NCI-H2107 (cell line): Measurements from ENCODE around the gene TDRKH.

ENCODE experiments used
- DNase-seq: peaks from one replicate; lab custom pipeline; 2025; lab: John Stamatoyannopoulos, UW

Gene TDRKH

DNA sequence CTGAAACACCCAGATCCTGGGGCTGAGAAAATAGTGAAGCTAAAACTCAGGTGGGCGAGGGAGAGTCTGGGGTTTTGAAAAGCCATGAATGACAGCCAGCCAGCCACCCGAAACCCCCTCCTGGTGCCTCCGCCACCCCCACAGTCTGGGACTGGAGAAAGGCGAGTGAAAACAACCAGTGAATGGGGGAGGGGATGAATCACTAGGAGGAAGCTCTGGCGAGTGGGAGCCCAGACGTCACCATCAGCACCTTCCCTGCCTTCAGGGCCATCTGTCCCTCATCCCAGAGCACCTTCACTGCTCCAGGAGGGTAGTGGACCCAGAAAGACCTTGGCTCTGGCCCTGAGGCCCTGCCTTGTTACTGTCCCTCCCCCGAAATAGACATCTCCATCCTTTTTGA lies 32.1 kb upstream of the TDRKH start:
- no peak for DNase-seq

DNA sequence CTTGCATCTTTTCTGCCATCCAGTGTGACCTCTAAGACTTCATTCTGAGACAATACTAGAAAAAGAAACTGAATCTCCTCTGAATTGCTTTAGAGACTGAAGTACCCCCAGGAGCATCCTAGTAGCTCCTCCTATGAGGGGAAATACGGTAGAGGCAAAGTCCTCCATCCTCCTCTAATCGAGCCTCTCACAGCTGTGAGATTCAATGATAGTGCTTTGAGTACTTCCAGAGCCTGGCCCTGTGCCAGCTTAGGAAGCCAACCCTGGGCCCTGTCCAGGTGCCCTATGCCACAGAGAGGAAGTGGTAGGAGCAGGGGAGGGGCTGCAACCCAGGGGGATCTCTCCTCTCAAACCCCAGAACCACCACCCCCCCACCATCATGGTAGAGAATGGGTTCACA lies 30.6 kb upstream of the TDRKH start:
- DNase-seq: no peak

DNA sequence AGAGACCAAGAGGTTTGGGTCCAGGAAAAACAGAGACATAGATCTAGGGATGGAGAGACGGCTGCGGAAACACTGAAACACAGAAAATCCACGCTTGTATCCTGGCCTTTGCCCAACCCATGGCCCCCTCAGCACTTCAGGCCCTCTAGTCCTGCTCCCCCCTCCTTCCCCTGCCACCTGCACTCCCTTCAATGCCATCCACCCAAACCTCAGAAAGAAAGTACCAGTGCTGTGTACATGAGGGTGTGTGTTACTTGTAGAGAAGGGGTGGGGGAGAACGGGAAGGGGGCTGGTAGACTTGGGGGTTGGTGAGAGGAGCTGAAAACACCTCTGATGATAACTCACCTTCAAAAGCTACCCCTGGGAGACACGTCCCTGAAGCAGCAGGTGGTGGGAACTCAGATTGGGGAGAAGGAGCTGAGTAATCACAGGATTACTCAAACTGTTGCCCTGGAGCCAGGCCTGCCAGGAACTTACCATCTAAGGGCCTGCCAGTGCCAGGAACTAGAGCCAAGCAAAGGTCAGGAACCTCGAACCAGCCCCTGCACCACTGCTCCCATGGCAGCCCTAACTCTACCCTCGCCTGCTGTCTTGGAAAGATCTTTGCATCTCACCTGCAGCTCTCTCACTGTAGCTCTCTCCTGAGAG lies 29.8 kb upstream of the TDRKH start:
- DNase-seq: no peak

DNA sequence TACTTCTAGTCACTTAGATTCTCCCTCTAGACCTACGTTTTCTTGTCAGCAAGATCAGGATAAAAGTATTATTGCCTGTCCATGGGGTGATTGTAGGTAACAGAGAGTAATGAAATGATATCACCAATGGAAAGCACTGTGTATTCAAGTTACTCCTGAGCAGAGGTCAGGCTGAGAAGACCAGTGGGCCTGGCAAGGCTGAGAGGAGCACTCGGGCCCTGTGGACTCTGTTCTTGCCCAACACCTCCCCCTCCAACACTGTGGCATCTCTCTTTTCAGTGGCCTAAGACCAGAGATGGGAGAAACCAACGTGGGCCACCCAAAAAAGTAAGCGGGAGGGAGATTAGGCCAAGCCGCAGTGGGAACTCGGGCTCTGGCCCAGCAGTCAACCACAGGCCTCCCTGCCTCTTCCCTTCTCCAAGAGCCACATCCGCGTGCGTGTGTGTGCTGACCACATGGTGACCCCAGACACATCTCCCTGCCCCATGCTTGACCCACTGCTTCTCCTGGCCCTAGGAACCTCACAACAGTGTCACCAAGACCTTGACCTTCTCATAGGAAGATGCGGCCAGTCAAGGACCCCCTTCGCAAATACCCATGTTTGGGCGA lies 29.0 kb upstream of the TDRKH start:
- DNase-seq: no peak

DNA sequence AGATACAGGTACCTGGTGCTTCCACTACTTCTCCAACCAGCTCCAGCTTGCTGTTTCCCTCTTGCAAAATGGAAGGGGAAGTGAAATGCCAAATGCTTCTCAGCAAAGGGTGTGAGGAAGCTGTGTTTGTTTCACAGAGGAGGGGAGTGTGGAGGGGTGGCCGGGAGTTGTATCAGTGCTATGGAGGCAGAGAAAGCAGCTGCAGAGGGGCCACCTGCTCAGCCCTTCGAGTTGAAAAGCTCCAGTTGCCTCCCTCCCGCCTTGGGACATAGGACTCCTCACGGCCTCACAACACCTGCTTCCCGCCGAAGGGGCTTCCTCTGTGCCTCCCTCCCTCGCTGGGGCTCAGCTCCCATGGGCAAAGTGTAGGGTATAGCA lies 27.0 kb upstream of the TDRKH start:
- no peak for DNase-seq

DNA sequence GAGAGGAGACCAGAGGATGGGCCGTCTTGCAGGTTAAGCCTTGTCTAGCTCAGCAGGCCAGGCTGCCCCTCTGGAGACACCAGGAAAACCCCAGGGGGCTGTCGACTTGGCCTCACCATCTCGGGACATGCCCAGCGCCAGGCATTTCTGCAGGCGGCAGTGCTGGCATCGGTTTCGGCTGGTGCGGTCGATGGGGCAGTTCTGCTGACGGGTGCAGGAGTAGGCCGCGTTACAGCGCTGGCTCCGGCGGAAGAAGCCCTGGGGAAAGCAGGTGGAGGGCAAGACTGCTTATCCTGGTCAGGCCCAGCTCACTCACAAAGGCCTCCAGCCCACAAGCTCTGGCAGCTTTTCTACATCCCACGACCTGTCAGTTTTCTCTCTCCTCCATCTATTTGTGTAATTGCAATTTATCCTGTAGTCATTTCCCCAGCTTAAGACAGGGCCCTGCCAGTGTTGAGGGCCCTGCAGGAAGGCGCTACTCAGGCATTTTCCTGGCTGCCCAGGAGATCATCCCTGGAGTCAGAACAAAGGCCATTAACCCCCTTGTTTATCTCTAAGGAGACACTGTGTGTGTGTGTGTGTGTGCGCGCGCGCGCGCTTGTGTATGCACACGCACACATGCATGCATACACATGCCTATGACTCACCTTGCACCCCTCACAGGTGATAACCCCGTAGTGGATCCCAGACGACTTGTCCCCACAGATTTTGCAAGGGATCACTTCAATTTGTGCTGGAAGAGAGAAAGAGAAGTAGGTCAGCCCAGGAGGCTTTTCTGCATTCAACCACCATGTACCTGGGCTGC lies 26.4 kb upstream of the TDRKH start:
- no peak for DNase-seq

DNA sequence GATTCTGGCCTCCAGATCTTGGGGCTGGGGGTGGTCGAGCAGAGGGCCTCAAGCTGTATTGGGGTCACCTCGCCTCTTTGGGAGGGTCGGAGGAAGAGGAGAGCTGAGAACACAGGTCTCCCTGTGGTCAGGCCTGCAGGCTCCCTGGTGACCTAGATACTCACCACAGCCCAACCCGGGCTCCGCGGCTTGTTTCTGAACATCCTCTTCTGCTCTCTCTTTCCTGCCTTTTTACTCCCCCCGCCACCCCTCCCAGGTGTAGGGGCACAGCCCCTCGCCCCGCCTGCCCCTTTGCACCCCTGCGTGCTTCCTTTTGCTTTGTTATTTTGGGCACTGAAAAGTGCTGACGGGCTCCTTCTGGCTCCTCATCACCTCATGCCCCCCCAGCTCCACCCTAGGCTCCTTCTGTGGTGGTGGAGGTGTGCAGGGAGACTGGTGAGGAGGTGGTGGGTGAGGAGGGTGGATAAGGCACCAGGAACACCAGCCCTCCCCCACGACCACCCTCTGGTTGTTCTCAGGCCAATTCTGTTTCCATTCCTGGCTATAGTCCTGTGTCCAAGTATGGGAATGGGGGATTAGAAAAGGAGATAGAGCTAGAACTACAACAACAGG lies 25.5 kb upstream of the TDRKH start:
- DNase-seq: no peak

DNA sequence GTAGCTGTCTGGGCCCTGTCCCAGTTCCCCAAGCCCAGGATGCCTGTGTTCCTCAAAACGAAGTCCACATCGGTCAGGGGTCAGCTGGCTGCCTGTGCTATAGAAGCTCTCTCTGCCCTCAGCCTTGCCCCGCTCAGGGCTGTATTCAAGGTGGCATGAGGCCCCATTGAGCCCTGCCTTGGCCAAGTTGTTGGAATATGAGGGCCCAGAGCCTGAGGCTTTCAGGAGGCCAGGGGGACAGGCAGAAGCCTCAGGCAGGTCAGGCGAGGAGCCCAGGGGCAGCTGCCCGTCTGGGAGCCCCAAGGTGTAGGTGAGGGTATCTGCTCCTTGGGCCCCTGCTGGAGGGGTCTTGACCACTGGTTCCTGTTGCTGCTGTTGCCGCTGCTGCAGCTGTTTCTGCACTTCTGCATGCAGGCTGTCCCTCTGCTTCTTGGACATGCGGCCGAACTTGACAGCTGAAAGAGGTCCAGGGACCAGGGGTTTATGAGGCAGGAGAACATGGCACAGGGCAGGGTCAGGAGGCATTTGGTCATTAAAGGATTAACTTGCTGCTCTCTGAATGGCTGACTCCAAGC lies 24.8 kb upstream of the TDRKH start:
- DNase-seq: no peak

DNA sequence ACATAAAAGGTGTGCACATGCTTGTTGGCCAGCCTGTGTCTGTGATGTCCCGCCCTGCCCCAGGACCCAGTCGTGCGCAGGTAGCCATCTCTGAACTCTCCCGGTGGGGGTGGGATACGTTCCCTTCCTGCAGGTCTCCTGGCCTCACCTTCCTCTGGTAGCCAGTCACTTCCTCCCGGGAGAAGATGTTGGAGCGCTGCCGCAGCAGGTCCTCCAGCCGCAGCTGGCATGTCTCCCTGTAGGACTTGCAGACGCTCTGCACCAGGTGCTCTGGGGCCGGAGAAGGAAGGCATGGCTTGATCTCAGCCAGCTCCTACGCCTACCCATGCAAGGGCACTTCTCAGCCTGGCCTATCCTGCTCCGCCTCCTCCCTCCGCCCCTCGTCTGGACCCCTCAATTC lies 24.1 kb upstream of the TDRKH start:
- DNase-seq: no peak

DNA sequence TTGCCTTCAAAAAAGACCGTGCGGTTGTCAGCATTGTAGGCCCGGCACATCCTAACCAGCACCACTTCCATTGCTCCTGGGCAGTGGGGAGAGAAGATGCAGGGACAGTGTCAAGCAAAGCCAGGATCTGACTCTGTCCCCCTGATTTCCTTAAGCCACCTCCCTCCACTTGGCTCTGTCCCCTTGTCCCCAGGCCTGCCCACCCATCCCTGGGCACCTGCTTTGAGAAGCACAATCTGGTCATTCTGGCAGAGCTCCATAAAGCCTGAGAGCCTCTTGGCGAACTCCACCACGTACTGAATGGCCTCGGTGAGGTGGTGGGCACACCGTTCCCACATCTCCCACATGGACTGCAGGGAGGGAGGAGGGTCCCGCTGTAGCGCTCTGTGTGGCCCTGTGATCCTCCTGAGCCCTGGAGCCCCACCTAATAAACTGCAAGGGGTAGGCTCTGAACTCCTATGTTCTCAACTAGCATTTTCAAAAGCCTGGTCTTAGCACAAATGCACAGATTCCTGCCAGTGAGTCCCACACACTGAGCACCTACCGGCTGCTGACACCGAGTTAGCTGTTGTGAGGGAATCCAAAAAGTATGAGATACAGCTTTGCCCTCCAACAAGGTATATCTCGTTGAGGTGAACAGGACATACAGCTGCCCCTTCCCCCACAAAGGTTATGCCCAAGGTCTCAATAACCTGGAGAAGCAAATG lies 23.1 kb upstream of the TDRKH start:
- DNase-seq: no peak

DNA sequence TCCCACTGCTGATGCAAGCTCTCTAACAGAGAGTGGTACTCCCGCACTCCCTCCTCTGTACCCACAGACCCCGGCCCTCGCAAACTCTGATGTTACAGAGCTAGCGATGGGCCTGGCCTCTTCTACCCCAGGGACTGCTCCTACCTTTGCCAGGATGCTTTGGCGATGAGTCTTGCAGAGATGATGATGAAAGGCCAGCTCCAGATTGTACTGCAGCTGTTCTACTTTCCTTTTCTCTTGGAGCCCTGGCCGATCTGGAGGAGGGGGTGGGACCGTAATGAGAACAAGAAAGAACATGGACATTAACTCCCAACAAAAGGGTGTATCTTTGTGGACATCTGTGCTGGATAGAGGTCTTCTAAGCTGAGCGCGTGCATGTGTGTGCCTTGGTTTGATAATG lies 20.9 kb upstream of the TDRKH start:
- no peak for DNase-seq

DNA sequence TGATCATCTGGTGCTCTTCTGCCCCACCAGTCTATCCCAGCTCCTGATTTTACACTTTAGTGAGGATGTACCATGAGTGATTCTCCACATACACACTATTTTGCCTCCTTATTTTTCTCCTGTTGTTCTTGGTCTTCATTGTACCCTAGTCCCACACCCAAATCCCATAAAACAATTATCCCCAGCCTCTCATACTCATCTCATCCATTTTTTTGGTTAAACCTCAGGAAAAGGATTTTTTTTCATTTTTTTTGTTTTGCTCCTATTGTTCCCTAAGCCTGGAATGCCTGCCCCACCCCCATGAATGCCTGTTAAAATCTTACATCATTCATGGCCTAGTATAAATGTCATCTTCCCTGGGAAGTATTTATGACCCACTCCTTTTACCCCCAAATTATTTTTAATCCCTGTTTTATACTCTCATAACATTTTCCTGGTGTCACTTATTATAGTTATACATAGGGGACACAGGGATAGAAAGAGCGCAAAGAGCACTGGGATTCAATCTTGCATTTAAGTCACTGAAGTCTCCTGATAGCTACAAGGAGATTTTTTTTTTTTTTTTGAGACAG lies 19.8 kb upstream of the TDRKH start:
- no peak for DNase-seq

DNA sequence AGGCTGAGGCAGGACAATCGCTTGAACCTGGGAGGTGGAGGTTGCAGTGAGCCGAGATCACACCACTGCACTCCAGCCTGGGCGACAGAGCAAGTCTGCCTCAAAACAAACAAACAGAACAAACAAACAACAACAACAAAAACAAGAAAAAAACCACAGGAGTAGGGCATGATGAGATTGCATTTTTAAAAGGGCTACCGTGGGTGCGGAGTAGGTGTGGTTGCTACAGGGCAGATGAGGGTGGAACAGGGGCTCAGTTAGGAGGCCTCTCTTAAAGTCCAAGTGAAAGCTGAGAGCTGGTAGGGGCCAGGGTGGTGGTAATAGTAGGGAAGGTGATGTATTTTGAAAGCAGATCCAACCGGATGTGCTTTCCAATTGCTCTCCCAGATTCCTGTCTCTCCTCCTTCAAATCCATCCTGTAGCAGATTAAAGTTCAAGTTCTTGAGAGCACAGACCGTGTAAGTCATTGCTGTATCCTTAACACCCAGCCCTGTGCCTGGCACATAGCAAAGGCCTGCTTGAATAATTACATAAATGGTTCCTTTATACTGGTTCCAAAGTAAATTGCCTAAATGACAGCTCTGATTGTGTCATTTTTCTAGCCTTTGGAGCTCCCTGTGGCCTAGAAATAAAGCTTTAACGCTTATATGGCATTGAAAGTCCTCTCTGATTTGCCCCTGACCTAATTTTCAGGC lies 19.1 kb upstream of the TDRKH start:
- DNase-seq: no peak

DNA sequence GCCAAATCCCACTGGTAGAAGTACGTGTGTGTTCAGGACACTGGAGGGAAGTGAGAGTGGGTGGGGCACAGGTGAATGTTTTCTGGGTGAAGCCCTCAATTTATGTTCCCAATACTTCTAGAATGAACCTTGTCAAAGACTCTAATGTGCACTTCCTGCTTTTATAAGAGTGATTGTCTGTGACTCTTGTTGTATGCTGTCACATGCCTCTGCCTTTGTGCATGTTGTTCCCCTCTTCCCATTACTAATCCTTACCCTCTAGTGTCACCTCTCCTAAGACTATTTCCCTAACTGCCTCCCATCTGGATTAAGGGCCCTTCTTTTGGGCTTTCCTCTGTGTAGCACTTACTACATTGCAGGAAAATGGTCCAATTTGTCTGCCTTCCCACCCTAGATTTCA lies 17.5 kb upstream of the TDRKH start:
- no peak for DNase-seq

DNA sequence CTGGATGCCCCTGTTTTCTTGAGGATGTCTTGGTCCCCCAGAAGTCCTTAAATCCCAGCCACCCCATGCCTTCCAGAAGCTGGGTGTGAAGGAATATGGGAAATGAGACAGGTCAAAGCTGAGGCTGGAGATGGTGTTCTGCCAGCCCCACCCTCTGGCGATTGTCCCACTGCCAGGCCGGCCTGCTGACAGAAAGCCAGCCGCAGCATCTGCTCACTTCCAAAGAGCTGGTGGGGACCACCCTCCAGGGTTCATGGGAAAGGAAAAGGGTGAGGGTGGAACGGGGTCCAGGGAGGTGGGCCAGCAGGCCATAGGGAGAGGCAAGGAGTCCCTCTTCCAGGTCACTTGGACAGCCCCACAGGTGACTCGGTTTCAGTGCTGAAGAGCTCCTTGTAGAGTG lies 16.8 kb upstream of the TDRKH start:
- no peak for DNase-seq

DNA sequence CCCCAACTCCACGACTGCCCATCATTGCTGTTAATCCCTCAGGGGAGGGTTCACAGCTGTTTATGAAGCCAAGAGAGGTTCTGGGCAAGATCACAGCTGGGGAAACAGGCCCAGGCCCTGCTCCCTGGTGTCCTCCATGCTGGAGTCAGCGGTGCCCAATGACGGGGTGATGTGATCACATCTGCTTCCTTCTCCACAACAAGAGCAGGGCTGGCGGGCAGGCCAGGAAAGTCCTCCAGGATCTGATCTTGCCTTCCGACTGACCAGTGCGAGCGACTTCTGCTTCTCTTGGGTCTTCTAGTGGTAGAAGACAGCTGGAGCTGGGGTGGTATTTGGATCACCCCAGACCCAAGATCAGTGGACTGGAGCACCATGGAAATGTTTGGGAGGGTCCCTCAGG lies 15.9 kb upstream of the TDRKH start:
- DNase-seq: no peak

DNA sequence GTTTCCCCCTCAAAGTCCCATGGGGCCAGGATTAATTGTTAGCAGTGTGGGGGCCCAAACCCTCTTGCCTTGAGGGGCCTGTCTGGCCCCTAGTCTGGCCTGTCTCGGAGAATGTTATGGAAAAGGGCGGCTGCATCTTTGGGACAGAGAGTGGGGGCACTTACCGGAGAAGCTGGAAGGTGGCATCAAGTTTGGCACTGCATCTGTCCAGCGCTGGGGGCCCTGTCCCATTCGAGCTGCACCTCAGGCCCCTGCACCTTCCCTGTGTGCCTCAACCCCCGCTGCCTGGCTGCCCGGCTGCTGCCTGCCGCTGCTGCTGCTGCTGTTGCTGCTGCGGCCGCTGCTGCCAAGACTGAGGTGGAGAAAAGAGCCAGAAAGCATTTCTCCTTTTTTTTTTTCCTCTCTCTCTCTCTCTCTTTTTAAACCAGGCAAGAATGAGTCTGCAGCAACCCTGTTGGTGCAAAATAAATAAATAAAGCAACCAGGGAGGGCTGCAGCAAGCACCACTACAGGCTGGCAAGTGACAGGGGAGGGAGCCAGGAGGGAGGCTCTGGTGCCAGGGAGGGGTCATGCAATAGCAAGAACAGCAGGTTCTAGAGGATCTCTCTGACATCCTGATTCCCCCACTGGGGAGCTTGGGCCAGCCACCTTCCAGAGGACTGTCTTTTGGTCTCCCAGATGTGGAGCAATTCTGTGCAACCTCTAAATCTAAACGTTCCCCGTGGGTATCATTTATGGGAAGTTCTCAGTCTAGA lies 14.9 kb upstream of the TDRKH start, which contains the start of gene LINGO4:
Gene LINGO4, minus strand, starts transcription at position 354 of the 755 bp plus-strand sequence. CDS start 2,715 bp downstream, outside the sequence.
- no peak for DNase-seq

DNA sequence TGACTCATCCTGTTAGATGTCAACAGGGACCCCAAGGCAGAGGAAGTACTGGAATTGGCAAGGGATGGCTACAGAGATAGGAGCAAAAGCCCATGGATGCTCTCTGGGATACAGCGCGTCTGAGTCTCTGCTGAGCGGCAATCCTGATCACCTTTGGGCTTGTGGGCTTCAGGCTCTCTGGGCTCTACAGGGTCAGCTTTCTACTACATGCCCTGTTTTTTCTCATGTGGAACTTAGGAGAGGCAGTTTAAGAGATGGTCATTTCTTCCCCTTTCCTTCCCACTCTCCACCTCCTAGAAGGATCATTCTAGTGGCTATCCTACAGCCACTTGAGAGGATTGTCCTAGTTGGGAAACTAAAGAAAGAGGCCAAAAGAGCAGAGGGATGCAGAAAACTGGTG lies 13.6 kb upstream of the TDRKH start:
- DNase-seq: no peak

DNA sequence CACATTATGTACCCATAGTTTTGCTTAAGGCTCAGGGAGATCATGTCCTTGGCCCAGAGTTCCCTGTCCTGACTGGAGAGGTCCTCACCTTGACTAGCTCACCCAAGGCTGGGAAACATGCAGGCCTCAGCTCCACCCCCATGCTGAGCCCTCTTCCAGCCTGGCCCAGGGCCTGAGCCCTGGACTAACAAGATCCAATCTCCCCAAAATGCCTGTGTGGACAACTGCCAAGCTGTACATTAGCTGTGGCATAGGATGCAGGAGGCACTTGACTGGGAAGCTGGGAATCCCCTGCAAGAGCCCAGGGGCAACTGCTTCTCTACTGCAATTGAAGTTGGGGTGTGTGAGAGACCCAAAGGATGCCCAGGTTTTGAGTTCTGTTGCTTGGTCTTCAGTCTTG lies 12.9 kb upstream of the TDRKH start:
- no peak for DNase-seq

DNA sequence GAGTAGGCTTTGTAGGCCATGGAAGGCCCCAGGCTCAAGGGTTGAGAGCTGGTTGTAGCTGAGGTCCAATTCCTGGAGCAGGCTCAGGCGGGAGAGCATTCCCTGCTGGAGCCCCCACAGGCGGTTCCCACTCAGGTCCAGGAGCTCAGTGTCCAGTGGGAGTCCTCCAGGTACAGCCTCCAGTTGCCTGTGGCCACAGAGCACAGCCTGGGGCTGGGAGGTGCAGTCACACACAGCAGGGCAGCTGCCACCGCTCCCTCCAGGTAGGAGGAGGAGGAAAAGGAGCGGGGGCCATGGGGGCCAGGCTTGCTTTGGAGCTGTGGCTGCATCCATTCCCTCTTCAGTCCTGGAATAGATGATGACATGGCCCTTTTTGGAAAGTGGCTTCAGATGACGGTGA lies 12.1 kb upstream of the TDRKH start:
- DNase-seq: no peak
